ENCODE measurements around the gene VAMP5. TPM values are rescaled to one million over a fixed set of nuclear protein-coding genes. Genes with fewer than 3 reads are reported as not detected.

Gene VAMP5
- total RNA-seq, 1 experiment from 2014 or later: 0.59 TPM

- H3K9ac ChIP-seq (ENCODE audit: extremely low read depth, insufficient read length, low read length): no peak overlapping the region
- no peaks in the 10 kb centered on the region; a peak in 1 of 5 replicates for H3K9me3 Mint-ChIP-seq
- no peak overlapping the region for H3K23ac ChIP-seq (ENCODE audit: insufficient read length, low read depth, low read length)
- no peak overlapping the region for H3K27ac Mint-ChIP-seq
- H3K23me2 ChIP-seq (ENCODE audit: insufficient read length, low read depth, low read length, poor library complexity, severe bottlenecking): peaks cover 7% of the 10 kb centered on the region
- no peak overlapping the region for H3K18ac ChIP-seq (ENCODE audit: insufficient read length, low read depth, low read length)
- no peak overlapping the region for H2BK5ac ChIP-seq (ENCODE audit: insufficient read length, low read length)
- WGBS (ENCODE audit: extremely low coverage, insufficient read length, low lambda C conversion rate): no CpG with 5 or more reads among the region's 1 CpG
- H3K27me3 Mint-ChIP-seq (ENCODE audit: low read depth): peaks cover 29% of the 10 kb centered on the region
- H2BK12ac ChIP-seq (ENCODE audit: insufficient read length, low read depth, low read length): no peak overlapping the region
- no peak overlapping the region for H2BK15ac ChIP-seq (ENCODE audit: low read depth, low read length)
- H4K20me1 ChIP-seq (ENCODE audit: control insufficient read depth, insufficient read depth, insufficient read length): no peaks in the 10 kb centered on the region
- no peak overlapping the region for H3K4me2 ChIP-seq (ENCODE audit: insufficient read depth, insufficient read length, low read length)
- no peaks in the 10 kb centered on the region for H3K9me3 ChIP-seq (ENCODE audit: control insufficient read depth, low read depth, low read length)
- H3K4ac ChIP-seq (ENCODE audit: low read depth, low read length): no peak overlapping the region
- no peaks in the 10 kb centered on the region; the same call in 1 of the 2 replicates for H3K4me1 ChIP-seq (ENCODE audit: insufficient read depth, low read length)
- H3K27ac ChIP-seq (ENCODE audit: insufficient read length, low read depth, low read length): no peak overlapping the region
- no peak overlapping the region for H4K8ac ChIP-seq (replicated peaks; ENCODE audit: insufficient read length, low read depth, low read length)
- H3T11ph ChIP-seq (ENCODE audit: low read length): no peak overlapping the region
- no peak overlapping the region for H4K91ac ChIP-seq (ENCODE audit: insufficient read length, low read depth, low read length)
- H2BK20ac ChIP-seq (ENCODE audit: low read depth, low read length, poor library complexity, severe bottlenecking): no peak overlapping the region
- no peak for DNase-seq
- H3K79me2 ChIP-seq (ENCODE audit: insufficient read depth, low read length): no peaks in the 10 kb centered on the region
- H2AK5ac ChIP-seq (ENCODE audit: insufficient read length, low read length): no peak overlapping the region
- H4K5ac ChIP-seq (ENCODE audit: insufficient read length, low read depth, low read length): no peak overlapping the region
- H3K14ac ChIP-seq (ENCODE audit: insufficient read depth, low read length): no peak overlapping the region
- H3K56ac ChIP-seq (ENCODE audit: insufficient read length, low read depth, low read length): no peak overlapping the region
- H3K79me1 ChIP-seq (ENCODE audit: insufficient read depth, low read depth, low read length, poor library complexity, severe bottlenecking): no peaks in the 10 kb centered on the region
- no peak for TF ChIP-seq CTCF (conservative IDR thresholded peaks at IDR 0.05)
- H2AFZ ChIP-seq (ENCODE audit: low read length): no peak overlapping the region
- H2BK120ac ChIP-seq (ENCODE audit: low read depth, low read length, poor library complexity, severe bottlenecking): no peak overlapping the region
- H3K27me3 ChIP-seq (ENCODE audit: insufficient read depth, low read length): peaks cover 5% of the 10 kb centered on the region; the same call in 1 of the 2 replicates
- H3K36me3 Mint-ChIP-seq (ENCODE audit: insufficient read depth in 1 of 3, low read depth in 3 of 3): no peaks in the 10 kb centered on the region; a peak in 2 of 7 replicates
- H3K4me1 Mint-ChIP-seq: peaks cover 0 to 2% of the 10 kb centered on the region in 2 experiments; a peak in 1 of 4 replicates
- H3K4me3 Mint-ChIP-seq: no peak overlapping the region
Observed at GRCh38 chr2:85585781-85586105, 1.5 kb downstream of the VAMP5 start.

Measured in H9 (cell line).